Thyroid gland (tissue), 4 donors: ENCODE data around the gene CEP85. TPM values are rescaled to one million over a fixed set of nuclear protein-coding genes. Genes with fewer than 3 reads are reported as not detected.
A peak's percentile ranks its signal among the peaks of the same experiment; 100 is the strongest.

ENCODE experiments used
- DNase-seq, 2 donors: peaks; one replicate each; pipeline ENCODE4 v3.0.0-alpha.2; 2019
- H3K27ac ChIP-seq, 3 donors: fragments of 200-600 bp; sonication (generic); 1 replicate in 2 of 3; 2 replicates in 1 of 3; pipeline ENCODE4 v1.5.1; 2016 to 2019; ENCODE audit warnings: mild to moderate bottlenecking in 1 of 3, moderate library complexity in 1 of 3
- H3K27me3 ChIP-seq: fragments of 200-600 bp; sonication (generic); one replicate; pipeline ENCODE4 v1.5.1; 2019
- H3K36me3 ChIP-seq, 2 donors: fragments of 200-600 bp; sonication (generic); one replicate each; pipeline ENCODE4 v1.5.1; 2016 to 2019
- H3K4me1 ChIP-seq, 2 donors: fragments of 200-600 bp; sonication (generic); one replicate each; pipeline ENCODE4 v1.5.1; 2017 to 2019
- H3K4me3 ChIP-seq, 3 donors: fragments of 200-600 bp; sonication (generic); replicated peaks in 1 of 3; 1 replicate in 2 of 3; 2 replicates in 1 of 3; pipeline ENCODE4 v1.5.1; 2016; ENCODE audit warnings: mild to moderate bottlenecking in 1 of 3
- H3K9me3 ChIP-seq: fragments of 200-600 bp; sonication (generic); one replicate; pipeline ENCODE4 v1.5.1; 2017
- POLR2A ChIP-seq, 2 donors: fragments of 450-650 bp; IDR thresholded peaks; one replicate each; pipeline ENCODE4 v1.6.1; 2017; ENCODE audit warnings: antibody characterized with exemption in 2 of 2, mild to moderate bottlenecking in 2 of 2, moderate library complexity in 1 of 2
- WGBS, 2 donors: methylation state at CpG; one replicate each; pipeline ENCODE4 v1.1.5; 2017; 5-methylcytosine and 5-hydroxymethylcytosine counted together
- intact Hi-C: fragments of 100-400 bp; cut with DNase I; formaldehyde crosslinking; loops from one replicate; pipeline ENCODE4 v1.15.1; 2023
- total RNA-seq, 4 donors: library from RNA; depleted of rRNA; stranded (reverse); fragments of >200 nt; gene quantifications; one replicate each; pipeline ENCODE4 v1.2.3, GENCODE V29; 2016
- TF ChIP-seq, protein P1 (sequence below), 6 experiments: fragments of 200-600 bp in 3 of 6; fragments of 450-650 bp in 3 of 6; sonication (generic) in 3 of 6; IDR thresholded peaks; one replicate each; pipeline ENCODE4 v1.5.1; 2016 to 2019; ENCODE audit warnings: antibody characterized with exemption in 6 of 6, mild to moderate bottlenecking in 2 of 6, inconsistent platforms in 1 of 6, moderate library complexity in 1 of 6

CEP85 gene
- total RNA-seq, 4 donors from 2014 or later, result 16.0 to 27.0 (median 17.0) TPM

DNA sequence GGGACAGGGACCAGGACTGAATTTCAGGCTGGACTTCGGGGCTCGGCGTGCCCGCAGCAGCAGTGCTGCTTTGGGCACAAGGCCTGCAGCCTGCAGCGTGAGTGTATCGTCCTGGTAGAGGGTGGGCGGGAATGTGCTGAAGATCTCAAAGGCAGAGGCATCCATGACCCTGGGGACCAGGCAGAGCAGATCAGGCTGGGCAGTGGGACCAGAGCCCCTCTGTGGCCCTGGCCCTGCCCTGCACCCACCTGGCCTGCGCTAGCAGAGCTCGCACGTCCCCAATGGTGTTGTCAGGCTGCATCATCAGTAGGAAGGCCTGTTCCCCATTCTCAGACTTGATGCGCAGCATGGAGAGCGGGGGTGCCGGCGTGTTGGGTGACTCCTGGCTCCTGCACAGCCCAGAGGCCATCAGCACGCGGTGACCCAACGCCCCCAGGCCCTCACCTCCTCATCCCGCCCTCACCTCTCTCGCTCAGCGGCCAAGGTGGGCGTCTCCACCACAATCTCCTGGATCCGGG, 48.5 kb downstream of the CEP85 start:
- intact Hi-C loops, result no loop called here
- no peak for TF ChIP-seq POLR2A (IDR thresholded peaks at IDR 0.05)
- no peak for DNase-seq
- H3K4me1 ChIP-seq, result peaks cover 23 to 50% of the 10 kb centered on the region in 2 donors
- peaks cover 1 to 3% of the 10 kb centered on the region in 2 donors for H3K36me3 ChIP-seq
- H3K9me3 ChIP-seq, result no peaks in the 10 kb centered on the region
- H3K4me3 ChIP-seq, result no peak overlapping the region
- WGBS, 2 donors, result 89 to 96% methylated on average over 17 to 19 of the region's 22 CpGs
- H3K27me3 ChIP-seq, result no peaks in the 10 kb centered on the region
- H3K27ac ChIP-seq, result no peak overlapping the region

GRCh38 chr1:26283279-26283853, 49.4 kb downstream of the CEP85 start:
- no peaks in the 10 kb centered on the region for H3K9me3 ChIP-seq
- H3K4me1 ChIP-seq, result peaks cover 17 to 42% of the 10 kb centered on the region in 2 donors
- WGBS, 2 donors, result 82 to 86% methylated on average over 4 of the region's 4 CpGs

DNA sequence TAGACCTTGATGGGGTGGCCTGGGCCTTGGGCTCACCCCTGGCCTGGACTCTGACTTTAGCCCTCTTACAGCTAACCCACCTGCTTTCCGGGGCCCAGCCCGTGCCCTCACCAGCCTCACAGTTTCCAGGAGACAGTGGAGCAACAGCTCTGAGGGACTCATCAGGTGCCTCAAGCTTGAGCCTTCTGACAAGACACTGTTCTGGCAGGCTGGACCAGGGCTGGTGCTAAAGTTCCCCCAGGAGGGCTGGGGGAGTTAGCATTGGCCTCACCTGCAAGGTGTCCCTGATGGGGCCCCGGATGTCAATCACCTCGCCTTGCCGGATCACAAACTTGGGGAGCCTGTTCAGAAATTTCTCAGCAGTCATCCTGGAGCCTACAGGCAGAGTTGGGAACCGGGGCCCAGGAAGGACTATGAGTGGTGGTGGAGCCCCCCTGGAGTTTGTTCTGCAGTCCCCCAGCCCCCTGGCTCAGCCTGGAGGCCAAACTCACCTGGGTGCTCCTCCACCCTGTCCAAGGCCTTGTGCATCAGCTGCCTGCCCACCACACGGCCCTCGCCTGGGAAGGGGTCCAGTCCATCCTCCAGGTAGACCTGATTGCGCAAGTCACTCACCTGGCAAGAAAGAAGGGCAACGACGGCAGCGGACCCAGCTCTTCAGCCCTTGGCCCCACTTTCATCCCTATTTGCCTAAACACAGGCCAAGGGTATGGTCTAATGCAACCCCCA, 50.0 kb downstream of the CEP85 start:
- Histone ChIP-seq H3K4me3 (no peak overlapping the region), H3K36me3 (no peaks in the 10 kb centered on the region), H3K27ac (peak overlapping the region in 1 of 3 donors; percentile 12), H3K4me1 (peaks cover 11 to 41% of the 10 kb centered on the region in 2 donors), H3K9me3 (no peaks in the 10 kb centered on the region), H3K27me3 (no peaks in the 10 kb centered on the region)
- intact Hi-C loops, result no loop called here
- no peak for DNase-seq
- WGBS, 2 donors, result 83 to 92% methylated on average over 2 to 12 of the region's 12 CpGs
- no peak for TF ChIP-seq POLR2A (IDR thresholded peaks at IDR 0.05)
- TF ChIP-seq, protein P1, sequence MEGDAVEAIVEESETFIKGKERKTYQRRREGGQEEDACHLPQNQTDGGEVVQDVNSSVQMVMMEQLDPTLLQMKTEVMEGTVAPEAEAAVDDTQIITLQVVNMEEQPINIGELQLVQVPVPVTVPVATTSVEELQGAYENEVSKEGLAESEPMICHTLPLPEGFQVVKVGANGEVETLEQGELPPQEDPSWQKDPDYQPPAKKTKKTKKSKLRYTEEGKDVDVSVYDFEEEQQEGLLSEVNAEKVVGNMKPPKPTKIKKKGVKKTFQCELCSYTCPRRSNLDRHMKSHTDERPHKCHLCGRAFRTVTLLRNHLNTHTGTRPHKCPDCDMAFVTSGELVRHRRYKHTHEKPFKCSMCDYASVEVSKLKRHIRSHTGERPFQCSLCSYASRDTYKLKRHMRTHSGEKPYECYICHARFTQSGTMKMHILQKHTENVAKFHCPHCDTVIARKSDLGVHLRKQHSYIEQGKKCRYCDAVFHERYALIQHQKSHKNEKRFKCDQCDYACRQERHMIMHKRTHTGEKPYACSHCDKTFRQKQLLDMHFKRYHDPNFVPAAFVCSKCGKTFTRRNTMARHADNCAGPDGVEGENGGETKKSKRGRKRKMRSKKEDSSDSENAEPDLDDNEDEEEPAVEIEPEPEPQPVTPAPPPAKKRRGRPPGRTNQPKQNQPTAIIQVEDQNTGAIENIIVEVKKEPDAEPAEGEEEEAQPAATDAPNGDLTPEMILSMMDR (IDR thresholded peaks at IDR 0.05), result no peak

More at GRCh38 chr1:26283279-26283853, 49.4 kb downstream of the CEP85 start:
- TF ChIP-seq, protein P1 (IDR thresholded peaks at IDR 0.05), result no peak
- TF ChIP-seq POLR2A (IDR thresholded peaks at IDR 0.05), result no peak
- no peak overlapping the region for H3K4me3 ChIP-seq
- DNase-seq, result no peak
- no peak overlapping the region for H3K27ac ChIP-seq
- intact Hi-C loops, result no loop called here
- no peaks in the 10 kb centered on the region for H3K27me3 ChIP-seq
- H3K36me3 ChIP-seq, result no peaks in the 10 kb centered on the region

- WGBS, 2 donors, result 66 to 78% methylated on average over 15 to 20 of the region's 22 CpGs
- Histone ChIP-seq H3K4me1 (peaks cover 7 to 44% of the 10 kb centered on the region in 2 donors), H3K27ac (peak overlapping the region in 1 of 3 donors; percentile 12), H3K27me3 (no peaks in the 10 kb centered on the region), H3K9me3 (no peaks in the 10 kb centered on the region), H3K4me3 (no peak overlapping the region), H3K36me3 (no peaks in the 10 kb centered on the region)
- TF ChIP-seq, protein P1 (IDR thresholded peaks at IDR 0.05), result peak in 5 of 6 experiments; percentile 32 to 67 (median 47)
- no peak for TF ChIP-seq POLR2A (IDR thresholded peaks at IDR 0.05)
- DNase-seq, result peak; percentile 48 to 50
- intact Hi-C loops, result no loop called here
Observed at GRCh38 chr1:26284597-26285347, 50.8 kb downstream of the CEP85 start.

- DNase-seq, result no peak
- Histone ChIP-seq H3K36me3 (no peaks in the 10 kb centered on the region), H3K27ac (no peak overlapping the region), H3K9me3 (no peaks in the 10 kb centered on the region), H3K4me3 (no peak overlapping the region), H3K4me1 (peaks cover 4 to 46% of the 10 kb centered on the region in 2 donors), H3K27me3 (no peaks in the 10 kb centered on the region)
- intact Hi-C loops, result no loop called here
- TF ChIP-seq POLR2A (IDR thresholded peaks at IDR 0.05), result no peak
- TF ChIP-seq, protein P1 (IDR thresholded peaks at IDR 0.05), result peak in 1 of 6 experiments; percentile 18
- WGBS, 2 donors, result 79 to 93% methylated on average over 5 to 14 of the region's 19 CpGs
Observed at GRCh38 chr1:26285366-26286063, 51.5 kb downstream of the CEP85 start.
